Gastroesophageal sphincter (tissue), 4 donors: ENCODE measurements around the gene TRAF3. TPM values are rescaled to one million over a fixed set of nuclear protein-coding genes. Genes with fewer than 3 reads are reported as not detected.

Experiments used
- ATAC-seq: fragments of 150-250 bp; one replicate; pipeline ENCODE4 v1.9.1; 2016; ENCODE audit warnings: mild to moderate bottlenecking, moderate library complexity
- H3K27ac ChIP-seq, 4 donors: fragments of 200-600 bp; sonication (generic) in 3 of 4; 1 replicate in 3 of 4; 2 replicates in 1 of 4; pipeline ENCODE4 v1.5.1; 2016 to 2019
- H3K27me3 ChIP-seq: fragments of 200-600 bp; sonication (generic); one replicate; pipeline ENCODE4 v1.5.1; 2019
- H3K36me3 ChIP-seq, 2 donors: fragments of 200-600 bp; sonication (generic); one replicate each; pipeline ENCODE4 v1.5.1; 2019; ENCODE audit warnings: control low read depth in 1 of 2
- H3K4me1 ChIP-seq, 3 donors: fragments of 200-600 bp; sonication (generic); 1 replicate in 2 of 3; 2 replicates in 1 of 3; pipeline ENCODE4 v1.5.1; 2016 to 2019; ENCODE audit warnings: control low read depth in 2 of 3
- H3K4me3 ChIP-seq, 2 donors: fragments of 200-600 bp; sonication (generic); one replicate each; pipeline ENCODE4 v1.5.1; 2019; ENCODE audit warnings: mild to moderate bottlenecking in 1 of 2, moderate library complexity in 1 of 2
- H3K9me3 ChIP-seq, 3 donors: fragments of 200-600 bp; sonication (generic); one replicate each; pipeline ENCODE4 v1.5.1; 2017 to 2019; ENCODE audit warnings: control low read depth in 2 of 3
- CTCF ChIP-seq, 4 experiments: fragments of 200-600 bp in 2 of 4; fragments of 450-650 bp in 2 of 4; sonication (generic) in 1 of 4; IDR thresholded peaks; one replicate each; pipeline ENCODE4 v1.5.1; 2017 to 2019; ENCODE audit warnings: antibody characterized with exemption in 4 of 4, mild to moderate bottlenecking in 2 of 4, moderate library complexity in 2 of 4
- EP300 ChIP-seq: sonication (generic); formaldehyde crosslinking; IDR thresholded peaks from one replicate; pipeline ENCODE4 v1.6.1; 2017; ENCODE audit warnings: antibody characterized with exemption, mild to moderate bottlenecking
- POLR2A ChIP-seq, 2 donors: fragments of 450-650 bp; IDR thresholded peaks; one replicate each; pipeline ENCODE4 v1.6.1; 2017; ENCODE audit warnings: antibody characterized with exemption in 2 of 2, mild to moderate bottlenecking in 2 of 2, moderate library complexity in 1 of 2
- POLR2AphosphoS5 ChIP-seq: sonication (generic); formaldehyde crosslinking; IDR thresholded peaks from one replicate; pipeline ENCODE4 v1.6.1; 2017; ENCODE audit warnings: antibody characterized with exemption
- WGBS, 2 donors: methylation state at CpG; one replicate each; pipeline ENCODE4 v1.1.5; 2018; ENCODE audit warnings: low coverage in 1 of 2; 5-methylcytosine and 5-hydroxymethylcytosine counted together
- total RNA-seq, 4 donors: library from RNA; depleted of rRNA; stranded (reverse); fragments of >200 nt; gene quantifications; one replicate each; pipeline ENCODE4 v1.1.0, GENCODE V29; 2016

TRAF3 gene
- total RNA-seq, 4 donors from 2014 or later, result 10.9 to 29.0 (median 18.7) TPM

GRCh38 chr14:102772781-102773570 is 4.3 kb upstream of the TRAF3 start:
- no peak for ATAC-seq
- 57 to 78% methylated on average over 6 to 13 of the region's 22 CpGs for WGBS, 2 donors
- Histone ChIP-seq H3K27me3 (no peaks in the 10 kb centered on the region), H3K27ac (no peak overlapping the region), H3K9me3 (no peaks in the 10 kb centered on the region), H3K4me1 (peaks cover 0 to 24% (median 0%) of the 10 kb centered on the region in 3 donors), H3K4me3 (no peak overlapping the region), H3K36me3 (no peaks in the 10 kb centered on the region)
- TF ChIP-seq POLR2A (IDR thresholded peaks at IDR 0.05) (no peak), CTCF (IDR thresholded peaks at IDR 0.05) (no peak), POLR2AphosphoS5 (no peak), EP300 (no peak)

DNA sequence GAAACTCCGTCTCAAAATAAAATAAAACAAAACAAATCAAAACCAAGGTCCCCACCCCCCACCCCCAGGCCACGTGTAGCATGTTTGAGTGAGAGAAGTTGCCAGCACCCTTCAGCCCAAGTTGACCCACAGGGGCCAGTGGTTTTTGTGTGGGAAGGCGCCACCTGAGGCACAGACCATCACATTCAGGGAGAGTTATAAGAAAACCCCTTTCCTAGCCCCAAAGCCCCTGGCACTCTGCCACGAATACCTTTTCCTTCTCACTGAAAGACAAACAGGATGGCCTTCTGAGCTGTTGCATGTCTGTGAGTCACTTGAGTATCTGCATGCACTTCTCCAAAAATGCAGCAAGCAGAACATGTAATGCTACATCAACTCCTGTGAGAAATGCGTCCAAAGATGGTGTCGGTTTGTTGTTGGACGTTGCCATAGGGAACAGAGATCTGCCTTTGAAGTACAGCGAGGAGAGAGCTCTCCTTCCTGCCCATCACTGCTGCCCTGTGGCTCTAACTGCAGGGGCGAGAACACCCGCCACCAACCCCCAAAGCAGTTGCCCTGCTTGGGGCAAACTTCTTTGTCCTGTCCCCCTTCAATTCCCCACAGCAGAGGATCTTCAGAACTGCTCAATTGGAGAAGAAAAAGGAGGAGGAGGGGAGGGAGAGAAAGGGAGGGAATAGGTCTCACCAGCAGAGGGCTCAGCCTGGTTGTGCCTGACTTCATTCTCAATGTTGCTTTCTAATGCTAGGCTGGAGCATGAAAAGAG is 2.7 kb upstream of the TRAF3 start:
- Histone ChIP-seq H3K36me3 (no peaks in the 10 kb centered on the region), H3K4me3 (no peak overlapping the region), H3K4me1 (peaks cover 0 to 40% (median 6%) of the 10 kb centered on the region in 3 donors), H3K9me3 (no peaks in the 10 kb centered on the region), H3K27me3 (no peaks in the 10 kb centered on the region), H3K27ac (peak overlapping the region in 3 of 4 donors; percentile 64 to 83 (median 82))
- ATAC-seq, result peak; percentile 46
- TF ChIP-seq CTCF (IDR thresholded peaks at IDR 0.05) (peak in 3 of 4 experiments; percentile 69 to 78 (median 72)), POLR2AphosphoS5 (no peak)
- 11 to 29% methylated on average over 3 to 7 of the region's 10 CpGs for WGBS, 2 donors

- no peak for ATAC-seq
- H3K4me3 ChIP-seq, result peak overlapping the region in 1 of 2 donors; percentile 94
- no peak for TF ChIP-seq POLR2A (IDR thresholded peaks at IDR 0.05)
- no peak for TF ChIP-seq POLR2AphosphoS5
- TF ChIP-seq CTCF (IDR thresholded peaks at IDR 0.05), result no peak
- TF ChIP-seq EP300, result no peak
- peak overlapping the region in 3 of 4 donors; percentile 82 to 90 (median 83) for H3K27ac ChIP-seq
- no peaks in the 10 kb centered on the region for H3K36me3 ChIP-seq
- WGBS, 2 donors, result 80% methylated on average over 5 of the region's 22 CpGs; no CpG with 5 or more reads in 1 of the 2 donors
- H3K4me1 ChIP-seq, result peaks cover 0 to 50% (median 13%) of the 10 kb centered on the region in 3 donors
- no peaks in the 10 kb centered on the region for H3K9me3 ChIP-seq
- H3K27me3 ChIP-seq, result no peaks in the 10 kb centered on the region
These were observed 1.1 kb upstream of the TRAF3 start for GRCh38 chr14:102775855-102776760.

DNA sequence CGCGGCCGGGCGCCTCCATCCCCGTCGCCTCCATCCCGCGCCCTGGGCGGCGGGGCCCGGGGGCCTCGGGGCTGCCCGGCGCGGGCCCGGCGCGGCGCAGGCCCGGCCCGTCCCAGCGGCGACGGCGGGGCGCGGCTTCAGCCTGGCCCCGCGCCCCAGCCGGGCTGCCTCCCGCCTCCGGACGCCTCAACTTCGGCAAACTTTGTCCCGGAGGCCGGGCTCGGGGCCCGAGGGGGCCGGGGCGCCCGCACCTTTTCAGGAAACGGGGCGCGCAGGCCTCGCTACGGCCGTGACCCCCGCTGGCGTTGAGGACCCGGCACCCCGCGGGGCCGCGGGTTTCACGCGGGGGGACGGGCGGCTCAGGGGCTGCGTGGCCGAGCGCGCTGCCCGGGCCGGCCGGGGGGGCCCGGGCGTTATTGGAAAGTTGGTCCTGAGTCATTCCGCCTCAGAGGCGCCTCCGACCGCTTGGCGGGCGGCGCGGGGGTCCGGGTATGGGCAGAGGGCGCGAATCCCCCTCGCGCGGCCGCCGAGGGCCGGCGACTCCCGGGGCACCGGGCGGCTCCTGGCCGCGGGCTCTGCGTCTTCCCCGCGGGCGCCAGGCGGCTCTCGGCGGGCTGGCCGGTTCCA is 575 bp downstream of the TRAF3 start:
- peak; percentile 77 for ATAC-seq
- no CpG with 5 or more reads among the region's 98 CpGs for WGBS, 2 donors
- Histone ChIP-seq H3K27me3 (no peaks in the 10 kb centered on the region), H3K4me3 (peak overlapping the region; percentile 50 to 94), H3K9me3 (no peaks in the 10 kb centered on the region), H3K27ac (peak overlapping the region; percentile 68 to 95 (median 92)), H3K36me3 (no peaks in the 10 kb centered on the region), H3K4me1 (peaks cover 0 to 50% (median 13%) of the 10 kb centered on the region in 3 donors)
- TF ChIP-seq EP300, result no peak
- TF ChIP-seq POLR2AphosphoS5, result no peak
- peak in 1 of 2 donors; percentile 12 for TF ChIP-seq POLR2A (IDR thresholded peaks at IDR 0.05)
